Right atrium auricular region (tissue), 2 donors: Measurements from ENCODE around the gene PPM1N. TPM values are rescaled to one million over a fixed set of nuclear protein-coding genes. Genes with fewer than 3 reads are reported as not detected.

Experiments
- DNase-seq: peaks from one replicate; pipeline ENCODE4 v3.0.0-alpha.2; 2019; ENCODE audit warnings: low spot score
- H3K27ac ChIP-seq, 2 donors: fragments of 200-600 bp; sonication (generic); 1 replicate in 1 of 2; 2 replicates in 1 of 2; pipeline ENCODE4 v1.5.1; 2016 to 2019
- H3K27me3 ChIP-seq, 2 donors: fragments of 200-600 bp; sonication (generic); one replicate each; pipeline versions ENCODE4 v1.5.1 to v1.6.0; 2017 to 2019
- H3K36me3 ChIP-seq: fragments of 200-600 bp; sonication (generic); one replicate; pipeline ENCODE4 v1.5.1; 2016
- H3K4me1 ChIP-seq, 2 donors: fragments of 200-600 bp; sonication (generic); one replicate each; pipeline versions ENCODE4 v1.5.1 to v1.6.0; 2017 to 2019
- H3K4me3 ChIP-seq, 2 donors: fragments of 200-600 bp; sonication (generic); 1 replicate in 1 of 2; 2 replicates in 1 of 2; pipeline ENCODE4 v1.5.1; 2017 to 2019; ENCODE audit warnings: mild to moderate bottlenecking in 1 of 2, moderate library complexity in 1 of 2
- H3K9me3 ChIP-seq, 2 donors: fragments of 200-600 bp; sonication (generic); one replicate each; pipeline ENCODE4 v1.5.1; 2019
- CTCF ChIP-seq, 2 donors: fragments of 200-600 bp; sonication (generic); IDR thresholded peaks; one replicate each; pipeline ENCODE4 v1.5.1; 2019; ENCODE audit warnings: antibody characterized with exemption in 2 of 2
- total RNA-seq, 2 donors: library from RNA; depleted of rRNA; stranded (reverse); fragments of >200 nt; gene quantifications; one replicate each; pipeline ENCODE4 v1.1.0, GENCODE V29; 2016

The PPM1N gene
- total RNA-seq, 2 donors from 2014 or later: 1.8 TPM; not detected in 1

- H3K4me1 ChIP-seq: peaks cover 0 to 9% of the 10 kb centered on the region in 2 donors
- no peaks in the 10 kb centered on the region for H3K9me3 ChIP-seq
- no peak overlapping the region for H3K4me3 ChIP-seq
- TF ChIP-seq CTCF (IDR thresholded peaks at IDR 0.05): no peak
- no peak overlapping the region for H3K27ac ChIP-seq
- DNase-seq: no peak
- H3K27me3 ChIP-seq: no peaks in the 10 kb centered on the region
- H3K36me3 ChIP-seq: no peaks in the 10 kb centered on the region
Observed at GRCh38 chr19:45463241-45463640, 35.0 kb upstream of the PPM1N start.

DNA sequence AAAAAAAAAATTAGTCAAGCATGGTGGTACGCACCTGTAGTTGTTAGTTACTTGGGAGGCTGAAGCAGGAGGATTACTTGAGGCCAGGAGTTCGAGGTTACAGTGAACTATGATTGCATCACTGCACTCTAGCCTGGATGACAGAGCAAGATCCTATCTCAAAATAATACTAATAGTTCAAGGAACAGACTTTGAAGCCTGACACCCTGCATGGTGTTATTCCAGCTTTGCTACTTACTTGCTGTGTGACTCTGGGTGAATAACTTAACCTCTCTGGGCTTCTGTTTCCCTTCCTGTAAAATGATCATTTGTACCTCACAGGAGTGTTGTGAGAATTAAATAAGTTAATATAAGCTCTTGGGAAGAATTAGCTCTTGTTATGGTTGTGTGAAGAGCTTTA, 34.0 kb upstream of the PPM1N start:
- Histone ChIP-seq H3K4me3 (no peak overlapping the region), H3K27ac (no peak overlapping the region), H3K36me3 (no peaks in the 10 kb centered on the region), H3K27me3 (no peaks in the 10 kb centered on the region), H3K4me1 (peaks cover 0 to 16% of the 10 kb centered on the region in 2 donors), H3K9me3 (no peaks in the 10 kb centered on the region)
- TF ChIP-seq CTCF (IDR thresholded peaks at IDR 0.05): no peak
- DNase-seq: no peak

DNA sequence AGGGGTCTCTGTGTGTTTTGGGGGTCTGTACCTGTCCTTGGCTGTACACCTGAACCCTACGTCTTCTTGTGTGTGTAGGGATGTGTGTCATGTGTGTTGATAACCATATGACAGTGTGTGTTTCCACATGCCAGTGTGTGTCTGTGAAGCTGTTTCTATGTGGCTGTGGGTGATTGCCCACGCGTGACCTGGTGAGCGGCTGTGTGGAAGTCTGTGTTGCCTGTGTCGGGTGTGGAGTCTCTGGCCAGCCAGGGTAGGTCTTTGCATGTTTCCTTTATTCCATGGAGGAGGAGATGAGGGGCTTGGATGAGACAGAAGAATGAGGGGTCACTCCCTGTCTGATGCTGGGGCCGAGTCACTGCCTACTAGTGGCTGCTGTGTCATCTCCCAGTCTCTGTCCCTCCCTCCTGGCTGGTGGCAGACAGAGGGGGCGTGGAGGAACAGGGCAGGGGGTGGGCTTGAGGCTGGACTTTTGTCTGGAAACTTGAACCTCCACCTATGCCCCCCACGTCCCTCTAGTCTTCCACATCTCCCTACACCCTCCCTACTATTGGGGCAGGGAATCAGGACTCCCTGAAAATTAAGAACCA, 33.3 kb upstream of the PPM1N start:
- Histone ChIP-seq H3K4me1 (peaks cover 0 to 20% of the 10 kb centered on the region in 2 donors), H3K27ac (no peak overlapping the region), H3K9me3 (no peaks in the 10 kb centered on the region), H3K27me3 (no peaks in the 10 kb centered on the region), H3K36me3 (no peaks in the 10 kb centered on the region), H3K4me3 (no peak overlapping the region)
- DNase-seq: no peak
- TF ChIP-seq CTCF (IDR thresholded peaks at IDR 0.05): no peak

DNA sequence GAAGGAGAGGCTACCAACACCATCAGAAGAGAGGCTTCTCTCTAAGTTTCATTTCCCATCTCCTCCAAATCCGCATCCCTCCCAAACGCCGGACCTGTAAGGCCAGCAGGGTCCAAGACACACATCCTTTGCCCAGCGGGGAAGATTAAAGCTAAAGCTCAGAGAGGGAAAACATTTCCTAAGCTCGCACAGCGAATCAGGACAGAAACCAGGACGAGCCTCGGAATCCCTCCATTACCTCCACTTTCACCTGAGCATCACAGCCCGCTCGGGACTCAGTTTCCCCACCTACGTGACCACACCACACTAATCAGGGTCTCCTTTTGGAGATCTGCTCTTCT, 31.2 kb upstream of the PPM1N start:
- TF ChIP-seq CTCF (IDR thresholded peaks at IDR 0.05): no peak
- no peaks in the 10 kb centered on the region for H3K9me3 ChIP-seq
- no peaks in the 10 kb centered on the region for H3K36me3 ChIP-seq
- peak overlapping the region; percentile 95 to 98 for H3K27ac ChIP-seq
- peak overlapping the region; percentile 51 to 77 for H3K4me3 ChIP-seq
- peaks cover 0 to 25% of the 10 kb centered on the region in 2 donors for H3K4me1 ChIP-seq
- DNase-seq: no peak
- H3K27me3 ChIP-seq: no peaks in the 10 kb centered on the region

GRCh38 chr19:45467456-45468158, 30.6 kb upstream of the PPM1N start, which contains the start of gene FOSB:
FOSB (plus strand) TSS chr19:45467996; CDS start chr19:45468587, 591 bp downstream.
- Histone ChIP-seq H3K4me3 (peak within 1 kb of the TSS; percentile 51 to 77), H3K36me3 (no peaks in the 10 kb centered on the region), H3K4me1 (peaks cover 0 to 30% of the 10 kb centered on the region in 2 donors), H3K27me3 (no peaks in the 10 kb centered on the region), H3K27ac (peak within 1 kb of the TSS; percentile 95 to 98), H3K9me3 (no peaks in the 10 kb centered on the region)
- TF ChIP-seq CTCF (IDR thresholded peaks at IDR 0.05): peak in 1 of 2 donors; percentile 39
- peak; percentile 97 for DNase-seq
